Left ventricle myocardium superior (tissue), 1 donor: ENCODE measurements around the gene SLC2A4. TPM values are rescaled to one million over a fixed set of nuclear protein-coding genes. Genes with fewer than 3 reads are reported as not detected.
A peak's percentile ranks its signal among the peaks of the same experiment; 100 is the strongest.

Source experiments
- ATAC-seq: fragments of 200-7000 bp; cut with Tn5 transposase; one replicate; pipeline ENCODE4 v1.9.1; 2020; ENCODE audit warnings: mild to moderate bottlenecking, moderate library complexity
- DNase-seq: peaks from one replicate; pipeline ENCODE4 v3.0.0-alpha.2; 2020
- intact Hi-C: fragments of 100-400 bp; cut with micrococcal nuclease; formaldehyde crosslinking; loops from one replicate; pipeline ENCODE4 v1.11.0; 2022
- total RNA-seq: library from RNA; stranded (reverse); fragmentation: NEBNext Ultra II Directional; extraction: Animal tissue kit (Norgen Biotek cat#: 25700); gene quantifications from one replicate; pipeline ENCODE4 v1.2.1, GENCODE V29; 2021
- donor health status: DM: no; HTN: yes; CAD: no; lungs with severe emphysema.

Gene SLC2A4
- total RNA-seq, 1 donor from 2014 or later: 170 TPM

GRCh38 chr17:7262192-7262934, 19.2 kb upstream of the SLC2A4 start, which contains the start of gene CLDN7:
CLDN7 (minus strand) TSS chr17:7262478; CDS start chr17:7262043, 435 bp downstream.
- ATAC-seq (no peak), DNase-seq (no peak)
- intact Hi-C loops: no loop called here

GRCh38 chr17:7262935-7263800, 18.4 kb upstream of the SLC2A4 start:
- DNase-seq (no peak), ATAC-seq (no peak)
- intact Hi-C loops: no loop called here

- ATAC-seq (no peak), DNase-seq (no peak)
- intact Hi-C loops: no loop called here
These were observed 17.8 kb upstream of the SLC2A4 start for GRCh38 chr17:7263801-7264078.

GRCh38 chr17:7266784-7267183, 14.7 kb upstream of the SLC2A4 start:
- intact Hi-C loops: no loop called here
- ATAC-seq (no peak), DNase-seq (no peak)

- intact Hi-C loops: no loop called here
- no peak for ATAC-seq
- DNase-seq: no peak
These were observed 2.1 kb upstream of the SLC2A4 start for GRCh38 chr17:7279448-7279847.

GRCh38 chr17:7280519-7281073, 922 bp upstream of the SLC2A4 start:
- DNase-seq (peak; percentile 91), ATAC-seq (peak; percentile 62)
- intact Hi-C loops: loop anchor here (2.0 kb wide), 1 partner anchor 16 kb away; no protein-coding TSS in a partner anchor

GRCh38 chr17:7281953-7282751, 634 bp downstream of the SLC2A4 start:
- ATAC-seq (peak; percentile 69), DNase-seq (peak; percentile 90)
- intact Hi-C loops: loop anchor here (2.0 kb wide), 1 partner anchor 15 kb away; no protein-coding TSS in a partner anchor

GRCh38 chr17:7282752-7283321, 1.3 kb downstream of the SLC2A4 start:
- no peak for ATAC-seq
- intact Hi-C loops: no loop called here

GRCh38 chr17:7283471-7284216, 2.1 kb downstream of the SLC2A4 start:
- no peak for ATAC-seq
- no peak for DNase-seq
- intact Hi-C loops: no loop called here

More at GRCh38 chr17:7282752-7283321, 1.3 kb downstream of the SLC2A4 start:
- DNase-seq: no peak

- intact Hi-C loops: no loop called here
- no peak for DNase-seq
- no peak for ATAC-seq
These were observed 3.4 kb downstream of the SLC2A4 start for GRCh38 chr17:7284911-7285310.

- intact Hi-C loops: no loop called here
- DNase-seq: no peak
- no peak for ATAC-seq
These were observed 4.2 kb downstream of the SLC2A4 start for GRCh38 chr17:7285679-7286078.

GRCh38 chr17:7289256-7290032, 7.9 kb downstream of the SLC2A4 start:
- peak; percentile 37 for DNase-seq
- peak; percentile 33 for ATAC-seq
- intact Hi-C loops: no loop called here

GRCh38 chr17:7290166-7290565, 8.6 kb downstream of the SLC2A4 start:
- intact Hi-C loops: no loop called here
- ATAC-seq (no peak), DNase-seq (peak; percentile 26)

- no peak for DNase-seq
- no peak for ATAC-seq
- intact Hi-C loops: no loop called here
These were observed 9.2 kb downstream of the SLC2A4 start for GRCh38 chr17:7290685-7291084.

- DNase-seq: no peak
- intact Hi-C loops: no loop called here
These were observed 10.7 kb downstream of the SLC2A4 start for GRCh38 chr17:7292194-7292593.

GRCh38 chr17:7292729-7293128, 11.2 kb downstream of the SLC2A4 start:
- no peak for ATAC-seq
- peak; percentile 48 for DNase-seq
- intact Hi-C loops: no loop called here

More at GRCh38 chr17:7292194-7292593, 10.7 kb downstream of the SLC2A4 start:
- no peak for ATAC-seq

GRCh38 chr17:7293159-7293558, 11.6 kb downstream of the SLC2A4 start:
- no peak for DNase-seq
- ATAC-seq: no peak
- intact Hi-C loops: no loop called here
